Fibroblast of lung (primary cell): ENCODE data around the gene TAS1R1. TPM values are rescaled to one million over a fixed set of nuclear protein-coding genes. Genes with fewer than 3 reads are reported as not detected.

Source experiments
- DNase-seq, 2 donors: peaks; one replicate each; pipeline versions ENCODE4 v3.0.0 to v3.0.0-alpha.2; 2010; ENCODE audit warnings: low read depth in 2 of 2
- H2AFZ ChIP-seq: 2 replicates; pipeline ENCODE4 v1.5.1; 2012; ENCODE audit warnings: low read length, control low read depth, inconsistent platforms
- H3K27ac ChIP-seq: 2 replicates; pipeline ENCODE4 v1.5.1; 2011; ENCODE audit warnings: low read length, control low read depth; ENCODE audit not compliant: insufficient read depth
- H3K27me3 ChIP-seq: 2 replicates; pipeline ENCODE4 v1.5.1; 2011; ENCODE audit warnings: mild to moderate bottlenecking, low read length; ENCODE audit not compliant: control insufficient read depth, insufficient read depth
- H3K36me3 ChIP-seq: 2 replicates; pipeline ENCODE4 v1.5.1; 2011; ENCODE audit warnings: low read length; ENCODE audit not compliant: control insufficient read depth, insufficient read depth
- H3K4me1 ChIP-seq: 2 replicates; pipeline ENCODE4 v1.5.1; 2011; ENCODE audit warnings: low read length; ENCODE audit not compliant: control insufficient read depth, insufficient read depth; ENCODE audit errors: extremely low read depth
- H3K4me2 ChIP-seq: 2 replicates; pipeline ENCODE4 v1.5.1; 2011; ENCODE audit warnings: low read length, control low read depth; ENCODE audit not compliant: insufficient read depth; ENCODE audit errors: extremely low read depth
- H3K4me3 ChIP-seq, 4 experiments: fragments of 200-600 bp in 1 of 4; sonication (generic) in 1 of 4; replicated peaks in 1 of 4; 2 replicates each; pipeline ENCODE4 v1.5.1; 2011 to 2016; ENCODE audit warnings: low read length in 4 of 4, low read depth in 3 of 4, mild to moderate bottlenecking in 3 of 4, control low read depth in 2 of 4, inconsistent platforms in 1 of 4, mixed read lengths in 1 of 4; ENCODE audit not compliant: insufficient read depth in 1 of 4; ENCODE audit errors: control extremely low read depth in 1 of 4
- H3K79me2 ChIP-seq: 2 replicates; pipeline ENCODE4 v1.5.1; 2012; ENCODE audit warnings: mild to moderate bottlenecking, low read length, inconsistent platforms; ENCODE audit not compliant: control insufficient read depth, insufficient read depth
- H3K9ac ChIP-seq: 2 replicates; pipeline ENCODE4 v1.5.1; 2011; ENCODE audit warnings: mild to moderate bottlenecking, low read length, control low read depth; ENCODE audit not compliant: insufficient read depth
- H3K9me3 ChIP-seq: 2 replicates; pipeline ENCODE4 v1.5.1; 2012; ENCODE audit warnings: low read depth, low read length; ENCODE audit not compliant: control insufficient read depth, insufficient read depth
- H4K20me1 ChIP-seq: 2 replicates; pipeline ENCODE4 v1.5.1; 2011; ENCODE audit warnings: low read length; ENCODE audit not compliant: control insufficient read depth, insufficient read depth; ENCODE audit errors: extremely low read depth
- EZH2 ChIP-seq: IDR thresholded peaks from 2 replicates; pipeline ENCODE4 v1.5.1; 2012; ENCODE audit warnings: low read length, control low read depth, mild to moderate bottlenecking; ENCODE audit errors: missing control alignments
- polyA plus RNA-seq, 2 donors: library from polyadenylated mRNA; depleted of rRNA in 1 of 2; stranded (reverse) in 1 of 2; unstranded in 1 of 2; fragments of >200 nt; gene quantifications; 2 replicates each; pipeline ENCODE4 v1.2.1, GENCODE V29; 2011 to 2012; ENCODE audit warnings: missing spikeins in 1 of 2
- total RNA-seq: library from RNA; depleted of rRNA; stranded (reverse); fragments of >200 nt; gene quantifications from 2 replicates; pipeline ENCODE4 v1.2.1, GENCODE V29; 2014
- TF ChIP-seq, protein P1 (sequence below), 2 donors: IDR thresholded peaks in 1 of 2; conservative IDR thresholded peaks in 1 of 2; 1 replicate in 1 of 2; 2 replicates in 1 of 2; pipeline ENCODE4 v1.5.1; 2011 to 2012; ENCODE audit warnings: low read length in 2 of 2, control low read depth in 1 of 2, inconsistent platforms in 1 of 2, low read depth in 1 of 2, mild to moderate bottlenecking in 1 of 2

The TAS1R1 gene
- total and polyA plus RNA-seq, 2 donors (not counting 1 experiment from before 2014, with no cell fraction given): 0.10 to 0.17 TPM

DNA sequence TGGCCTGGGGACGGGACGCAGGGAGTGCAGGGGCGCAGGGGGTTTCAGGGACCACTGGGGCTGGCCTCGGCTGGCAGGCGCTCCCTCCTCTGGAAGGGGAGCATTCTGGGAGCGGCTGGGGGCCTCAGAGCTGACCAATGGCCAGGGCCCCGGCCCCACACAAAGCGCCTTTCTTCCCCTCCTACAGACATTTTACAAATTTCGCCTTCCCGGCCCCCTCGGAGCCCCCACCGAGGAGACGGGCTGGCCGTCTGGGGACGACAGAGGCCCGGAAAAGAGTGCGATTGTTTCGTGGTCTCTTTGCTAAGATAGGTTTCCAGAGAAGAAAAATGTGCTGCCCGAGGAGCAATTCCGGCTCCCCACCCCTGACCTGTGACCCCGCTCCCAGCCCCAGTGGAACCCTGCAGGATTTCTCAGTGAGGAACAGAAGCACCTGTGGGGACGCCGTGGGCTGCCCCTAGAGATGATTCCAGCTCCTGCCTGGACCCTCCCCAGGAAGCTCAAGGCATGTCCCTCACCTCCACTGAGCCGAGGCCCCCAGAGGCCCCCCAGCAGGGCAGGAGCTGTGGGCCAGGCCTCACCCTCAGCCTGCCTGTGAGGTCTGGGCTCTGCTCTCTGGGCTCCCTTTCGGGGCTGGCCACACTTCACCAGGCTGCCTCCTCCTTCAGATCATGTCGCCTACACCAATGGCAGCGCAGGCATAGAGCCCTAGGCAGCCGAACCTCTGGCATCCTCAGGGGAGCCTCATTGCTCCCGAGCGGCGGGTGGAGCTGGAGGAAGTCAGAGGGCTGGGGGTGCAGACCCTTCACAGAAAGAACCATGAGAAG, 48.7 kb upstream of the TAS1R1 start:
- H3K27ac ChIP-seq: no peak overlapping the region
- H3K4me1 ChIP-seq: no peaks in the 10 kb centered on the region
- H3K36me3 ChIP-seq: no peaks in the 10 kb centered on the region
- TF ChIP-seq EZH2: no peak
- TF ChIP-seq, protein P1, sequence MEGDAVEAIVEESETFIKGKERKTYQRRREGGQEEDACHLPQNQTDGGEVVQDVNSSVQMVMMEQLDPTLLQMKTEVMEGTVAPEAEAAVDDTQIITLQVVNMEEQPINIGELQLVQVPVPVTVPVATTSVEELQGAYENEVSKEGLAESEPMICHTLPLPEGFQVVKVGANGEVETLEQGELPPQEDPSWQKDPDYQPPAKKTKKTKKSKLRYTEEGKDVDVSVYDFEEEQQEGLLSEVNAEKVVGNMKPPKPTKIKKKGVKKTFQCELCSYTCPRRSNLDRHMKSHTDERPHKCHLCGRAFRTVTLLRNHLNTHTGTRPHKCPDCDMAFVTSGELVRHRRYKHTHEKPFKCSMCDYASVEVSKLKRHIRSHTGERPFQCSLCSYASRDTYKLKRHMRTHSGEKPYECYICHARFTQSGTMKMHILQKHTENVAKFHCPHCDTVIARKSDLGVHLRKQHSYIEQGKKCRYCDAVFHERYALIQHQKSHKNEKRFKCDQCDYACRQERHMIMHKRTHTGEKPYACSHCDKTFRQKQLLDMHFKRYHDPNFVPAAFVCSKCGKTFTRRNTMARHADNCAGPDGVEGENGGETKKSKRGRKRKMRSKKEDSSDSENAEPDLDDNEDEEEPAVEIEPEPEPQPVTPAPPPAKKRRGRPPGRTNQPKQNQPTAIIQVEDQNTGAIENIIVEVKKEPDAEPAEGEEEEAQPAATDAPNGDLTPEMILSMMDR (conservative IDR thresholded peaks at IDR 0.05 in 1 of 2, IDR thresholded peaks at IDR 0.05 in 1 of 2; ENCODE audit: low read depth in 1 of 2, low read length in 2 of 2): no peak
- H4K20me1 ChIP-seq: no peaks in the 10 kb centered on the region
- H3K4me2 ChIP-seq: no peak overlapping the region
- peaks cover 4% of the 10 kb centered on the region for H3K27me3 ChIP-seq
- no peak overlapping the region for H2AFZ ChIP-seq
- DNase-seq: no peak
- H3K9me3 ChIP-seq: no peaks in the 10 kb centered on the region
- H3K9ac ChIP-seq: no peak overlapping the region
- no peaks in the 10 kb centered on the region for H3K79me2 ChIP-seq
- no peak overlapping the region for H3K4me3 ChIP-seq

DNA sequence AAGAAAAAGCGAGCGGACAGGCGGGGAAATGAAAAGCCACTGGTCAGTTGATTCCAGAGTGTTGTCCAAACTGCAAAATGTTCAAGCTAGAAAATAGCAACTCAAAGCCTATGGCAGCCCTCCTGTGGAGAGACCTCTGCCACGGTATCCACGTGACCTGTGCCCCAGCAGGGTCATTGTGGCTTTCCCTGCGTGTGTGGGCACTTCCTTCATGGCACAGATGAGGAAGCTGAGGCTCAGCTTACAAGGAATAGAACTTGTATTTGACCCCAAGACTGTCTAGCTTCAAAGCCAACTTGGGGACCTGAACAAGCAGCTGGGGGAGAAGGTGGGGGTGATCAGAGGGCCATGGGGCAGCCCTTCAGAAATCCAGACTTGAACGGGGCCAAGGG, 48.1 kb upstream of the TAS1R1 start:
- no peaks in the 10 kb centered on the region for H3K27me3 ChIP-seq
- no peak overlapping the region for H3K4me2 ChIP-seq
- H3K4me1 ChIP-seq: no peaks in the 10 kb centered on the region
- no peaks in the 10 kb centered on the region for H3K79me2 ChIP-seq
- H2AFZ ChIP-seq: no peak overlapping the region
- no peak overlapping the region for H3K9ac ChIP-seq
- no peaks in the 10 kb centered on the region for H3K36me3 ChIP-seq
- H3K27ac ChIP-seq: no peak overlapping the region
- DNase-seq: no peak
- TF ChIP-seq, protein P1 (conservative IDR thresholded peaks at IDR 0.05 in 1 of 2, IDR thresholded peaks at IDR 0.05 in 1 of 2; ENCODE audit: low read depth in 1 of 2, low read length in 2 of 2): no peak
- TF ChIP-seq EZH2: no peak
- no peak overlapping the region for H3K4me3 ChIP-seq
- H4K20me1 ChIP-seq: no peaks in the 10 kb centered on the region
- H3K9me3 ChIP-seq: no peaks in the 10 kb centered on the region

DNA sequence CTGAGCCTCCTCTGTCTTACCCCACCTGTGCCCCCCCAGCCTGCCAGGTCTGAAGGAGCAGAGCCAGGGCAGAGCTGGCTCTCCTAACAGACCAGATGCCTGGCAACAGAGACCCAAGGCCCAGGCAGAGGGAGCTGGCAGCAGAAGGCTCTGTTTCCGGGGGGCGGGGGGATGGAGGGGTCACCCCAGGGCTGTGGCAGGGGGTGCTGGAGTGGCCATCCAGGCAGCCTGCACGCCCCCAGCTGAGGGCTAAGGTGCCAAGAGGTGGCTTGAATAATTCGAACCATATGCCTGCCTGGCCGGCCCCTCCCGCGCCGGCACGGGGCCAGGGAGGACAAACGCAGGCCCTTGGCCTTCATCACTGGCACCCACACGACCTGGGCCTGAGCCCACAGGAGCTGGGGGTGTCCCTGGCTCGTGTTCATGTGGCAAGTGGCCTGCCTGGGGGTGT, 47.6 kb upstream of the TAS1R1 start:
- H3K27ac ChIP-seq: no peak overlapping the region
- DNase-seq: no peak
- TF ChIP-seq, protein P1 (conservative IDR thresholded peaks at IDR 0.05 in 1 of 2, IDR thresholded peaks at IDR 0.05 in 1 of 2; ENCODE audit: low read depth in 1 of 2, low read length in 2 of 2): no peak
- no peak for TF ChIP-seq EZH2
- no peak overlapping the region for H3K9ac ChIP-seq
- H3K9me3 ChIP-seq: no peaks in the 10 kb centered on the region
- H3K36me3 ChIP-seq: no peaks in the 10 kb centered on the region
- H3K79me2 ChIP-seq: no peaks in the 10 kb centered on the region
- H3K4me3 ChIP-seq: no peak overlapping the region
- H3K27me3 ChIP-seq: no peaks in the 10 kb centered on the region
- H3K4me1 ChIP-seq: no peaks in the 10 kb centered on the region
- no peak overlapping the region for H3K4me2 ChIP-seq
- no peaks in the 10 kb centered on the region for H4K20me1 ChIP-seq
- no peak overlapping the region for H2AFZ ChIP-seq
